GM19023 (cell line): Measurements from ENCODE around the gene C16orf82.
"Not testable (repeated sequence)": the region's sequence is repeated elsewhere in the genome, so short reads cannot be mapped to it uniquely, and the experiment has no call there.

Source experiments
- ATAC-seq: cut with Tn5 transposase; IDR thresholded peaks from one replicate; pipeline ENCODE4 v1.9.1; 2021; ENCODE audit warnings: mild to moderate bottlenecking, moderate library complexity; ENCODE audit not compliant: unreplicated experiment

C16orf82 gene

GRCh38 chr16:27086031-27086430, 19.3 kb downstream of the C16orf82 start:
- ATAC-seq, result not testable (repeated sequence)

- ATAC-seq, result no peak
These were observed 21.5 kb downstream of the C16orf82 start for GRCh38 chr16:27088216-27088615.

- ATAC-seq, result no peak
These were observed 29.6 kb downstream of the C16orf82 start for GRCh38 chr16:27096375-27096774.

- ATAC-seq, result no peak
These were observed 31.1 kb downstream of the C16orf82 start for GRCh38 chr16:27097800-27098230.

DNA sequence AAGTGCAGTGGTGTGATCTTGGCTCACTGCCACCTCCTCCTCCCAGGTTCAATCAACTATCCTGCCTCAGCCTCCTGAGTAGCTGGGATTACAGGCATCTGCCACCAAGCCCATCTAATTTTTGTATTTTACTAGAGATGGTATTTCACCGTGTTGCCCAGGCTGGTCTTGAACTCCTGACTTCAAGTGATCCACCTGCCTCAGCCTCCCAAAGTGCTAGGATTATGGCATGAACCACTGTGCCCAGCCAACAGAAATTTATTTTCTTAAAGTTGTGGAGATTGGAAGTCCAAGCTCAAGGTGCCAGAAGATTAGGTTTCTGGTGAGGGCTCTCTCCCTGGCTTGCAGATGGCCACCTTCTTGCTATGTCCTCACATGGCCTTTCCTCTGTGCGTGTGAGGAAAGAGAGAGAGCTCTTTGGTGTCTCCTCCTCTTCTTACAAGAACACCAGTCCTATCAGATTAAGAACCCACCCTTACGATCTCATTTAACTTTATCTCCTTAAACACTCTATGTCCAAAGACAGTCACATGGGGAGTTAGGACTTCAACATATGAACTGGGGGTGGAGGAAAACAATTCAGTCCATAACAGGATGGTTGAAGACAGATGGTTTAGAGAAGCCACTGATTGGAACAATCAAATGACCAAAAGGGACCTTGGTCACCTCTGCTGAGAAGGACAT, 31.8 kb downstream of the C16orf82 start:
- ATAC-seq, result no peak

GRCh38 chr16:27102701-27103575, 36.2 kb downstream of the C16orf82 start:
- no peak for ATAC-seq

DNA sequence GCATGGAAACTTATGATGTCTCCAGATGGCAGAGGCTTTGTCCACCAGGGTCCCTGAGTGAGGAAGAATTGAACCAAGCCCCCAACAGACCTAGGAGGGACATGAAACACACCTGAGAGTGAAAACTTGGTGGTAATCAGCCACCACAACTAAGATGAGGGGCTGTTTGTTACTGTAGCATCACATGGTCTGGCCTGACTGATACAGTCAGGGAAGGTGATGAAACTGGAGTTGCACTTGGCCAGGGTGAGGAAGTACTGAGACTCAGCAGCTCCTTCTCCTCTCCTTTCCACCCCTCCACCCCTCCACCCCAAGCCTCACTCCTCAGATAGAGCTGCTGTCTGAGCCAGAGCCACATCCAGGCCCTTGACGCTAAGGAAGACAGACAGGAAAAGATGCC, 37.2 kb downstream of the C16orf82 start:
- no peak for ATAC-seq

GRCh38 chr16:27106305-27106704, 39.6 kb downstream of the C16orf82 start:
- ATAC-seq, result no peak

DNA sequence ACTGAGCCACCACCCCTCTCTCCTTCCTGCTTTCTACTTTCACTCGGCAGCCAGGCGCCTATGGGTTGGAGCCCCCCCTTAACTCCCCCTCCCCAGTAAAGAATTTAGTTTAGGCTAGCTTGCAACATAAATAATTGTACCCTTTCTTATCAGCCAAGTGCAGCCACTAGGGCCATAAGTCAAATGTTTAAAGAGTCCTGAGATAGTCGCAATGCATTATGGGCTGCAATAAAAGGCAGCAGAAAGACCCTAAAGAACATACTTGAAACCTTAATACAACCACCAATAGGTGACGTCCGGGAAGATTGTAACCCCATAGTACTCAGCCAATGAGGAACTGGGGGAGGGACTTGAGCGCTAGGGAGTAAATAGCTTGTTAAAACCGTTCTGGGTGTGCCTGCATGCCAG, 40.5 kb downstream of the C16orf82 start:
- no peak for ATAC-seq

DNA sequence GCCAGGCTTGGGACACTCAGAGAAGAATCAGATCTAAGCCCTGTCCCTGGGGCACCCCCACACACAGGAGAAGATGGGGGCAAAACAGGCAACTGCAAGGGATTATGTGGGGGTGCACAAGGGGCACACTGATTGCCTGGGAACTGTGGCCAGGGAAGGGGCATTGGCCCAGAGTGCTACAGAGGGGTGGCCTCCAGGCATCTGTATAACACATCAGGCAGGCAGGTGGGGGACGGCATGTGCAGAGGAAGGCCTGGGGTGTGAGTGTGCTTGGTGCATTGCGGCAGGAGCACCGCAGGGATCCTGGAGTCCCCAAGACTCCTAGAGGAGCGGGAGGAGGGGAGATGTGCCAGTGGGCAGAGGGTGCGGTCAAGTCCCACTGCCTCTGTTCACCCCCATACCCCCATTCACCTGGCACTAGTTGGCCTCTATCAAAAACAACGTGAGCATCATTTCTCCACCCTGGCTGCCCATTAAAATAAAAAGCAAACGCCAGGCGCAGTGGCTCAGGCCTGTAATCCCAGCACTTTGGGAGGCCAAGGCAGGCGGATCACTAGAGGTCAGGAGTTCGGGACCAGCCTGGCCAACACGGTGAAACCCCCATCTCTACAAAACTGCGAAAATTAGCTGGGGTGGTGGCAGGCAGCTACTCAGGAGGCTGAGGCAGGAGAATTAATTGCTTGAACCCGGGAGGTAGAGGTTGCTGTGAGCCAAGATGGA, 41.5 kb downstream of the C16orf82 start:
- no peak for ATAC-seq

DNA sequence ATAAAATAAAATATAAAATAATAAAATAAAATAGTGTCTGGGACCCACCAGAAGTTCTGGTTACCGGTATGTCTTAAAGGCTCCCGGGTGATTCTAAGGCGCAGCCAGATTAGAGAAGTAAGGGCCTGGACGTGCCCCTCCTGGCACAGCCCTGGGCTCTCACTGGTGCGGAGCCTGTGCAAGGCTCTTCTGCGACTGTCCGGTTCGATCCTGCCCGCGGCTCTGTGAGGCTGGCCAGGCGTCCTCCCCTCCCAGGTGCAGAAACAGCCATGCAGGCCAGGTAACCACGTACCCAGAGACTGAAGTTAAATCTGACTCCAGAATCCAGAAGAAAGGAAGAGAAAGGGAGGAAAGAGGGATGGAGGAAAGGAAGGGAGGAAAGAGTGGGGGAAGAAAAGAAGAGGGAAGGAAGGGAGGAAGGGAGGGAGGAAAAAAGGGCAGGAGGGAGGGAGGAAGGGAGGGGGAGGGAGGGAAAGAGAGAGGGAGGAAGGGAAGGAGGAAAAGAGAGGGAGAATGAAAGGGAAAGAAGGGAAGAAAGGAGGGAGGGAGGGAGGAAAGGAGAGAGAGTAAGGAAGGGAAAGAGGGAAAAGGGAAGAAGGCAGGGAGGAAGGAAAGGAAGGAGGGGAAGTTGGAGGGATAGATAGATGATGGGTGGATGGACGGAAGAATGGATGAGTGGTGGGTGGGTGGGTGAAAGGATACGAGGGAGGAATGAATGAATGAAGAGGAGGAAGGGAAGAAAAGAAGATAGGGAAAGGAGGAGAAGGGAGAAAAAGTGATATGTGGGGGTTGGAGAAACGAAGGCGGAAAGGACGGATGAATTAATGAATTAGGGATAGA, 42.3 kb downstream of the C16orf82 start:
- no peak for ATAC-seq

DNA sequence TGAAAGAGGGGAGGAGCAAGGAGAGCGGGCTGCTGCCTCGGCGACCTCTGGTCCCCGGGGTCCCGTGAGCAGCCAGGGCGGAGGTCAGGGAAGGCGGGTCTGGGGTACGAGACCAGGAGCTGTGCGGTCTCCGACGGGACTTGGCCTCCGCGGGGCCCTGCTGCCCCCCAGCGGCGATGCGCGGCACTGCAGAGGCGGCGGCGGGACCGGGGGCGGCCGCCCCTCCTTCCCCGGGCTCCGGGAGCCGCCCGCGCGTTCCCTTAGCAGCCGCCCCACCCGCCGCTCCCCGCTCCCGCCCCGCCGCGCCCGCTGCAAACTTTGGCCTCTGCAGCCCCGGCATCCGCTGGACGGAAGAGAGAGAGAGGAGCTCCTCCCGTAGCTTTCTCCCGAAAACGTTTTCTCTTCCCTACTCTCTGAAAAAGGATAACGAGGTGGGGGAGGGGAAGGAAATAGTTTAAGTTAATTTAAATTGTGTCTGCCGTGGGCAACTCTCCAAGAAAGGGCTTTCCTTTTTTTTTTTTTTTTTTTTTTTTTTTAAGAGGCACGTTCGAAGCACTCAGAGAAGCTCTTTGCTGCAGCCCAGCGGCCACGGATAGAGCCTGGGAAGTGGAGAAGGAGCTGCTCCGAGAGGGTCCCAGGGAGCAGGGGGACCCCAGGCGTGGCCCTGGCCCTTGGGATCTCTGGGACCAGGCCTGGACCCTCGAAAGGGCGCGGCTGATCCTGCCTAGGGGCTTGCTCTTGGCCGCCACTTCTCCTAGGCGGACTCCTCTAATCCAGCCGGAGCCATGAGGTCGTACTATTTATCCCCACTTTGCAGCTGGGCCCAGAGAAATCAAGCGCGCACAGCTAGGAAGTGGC, 43.2 kb downstream of the C16orf82 start:
- no peak for ATAC-seq

DNA sequence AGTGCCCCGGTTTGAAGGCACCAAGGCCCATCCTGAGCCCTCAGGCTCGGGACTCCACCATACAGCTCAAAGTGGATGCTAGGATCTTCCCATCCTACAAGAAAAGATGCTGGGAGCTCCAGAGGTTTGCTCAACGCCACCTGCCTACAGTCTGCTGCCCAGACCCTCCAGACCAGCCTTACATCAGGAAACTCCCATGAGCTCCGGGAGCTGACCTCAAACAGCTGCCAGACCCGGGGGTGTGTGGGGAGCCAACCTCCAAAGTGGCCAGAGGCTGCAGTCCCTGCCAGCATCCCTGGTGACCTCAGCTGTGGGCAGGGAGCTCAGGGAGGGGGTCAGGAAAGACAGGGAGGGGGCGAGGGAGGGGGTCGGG, 43.8 kb downstream of the C16orf82 start:
- no peak for ATAC-seq

GRCh38 chr16:27111486-27111885, 44.8 kb downstream of the C16orf82 start:
- ATAC-seq, result no peak

DNA sequence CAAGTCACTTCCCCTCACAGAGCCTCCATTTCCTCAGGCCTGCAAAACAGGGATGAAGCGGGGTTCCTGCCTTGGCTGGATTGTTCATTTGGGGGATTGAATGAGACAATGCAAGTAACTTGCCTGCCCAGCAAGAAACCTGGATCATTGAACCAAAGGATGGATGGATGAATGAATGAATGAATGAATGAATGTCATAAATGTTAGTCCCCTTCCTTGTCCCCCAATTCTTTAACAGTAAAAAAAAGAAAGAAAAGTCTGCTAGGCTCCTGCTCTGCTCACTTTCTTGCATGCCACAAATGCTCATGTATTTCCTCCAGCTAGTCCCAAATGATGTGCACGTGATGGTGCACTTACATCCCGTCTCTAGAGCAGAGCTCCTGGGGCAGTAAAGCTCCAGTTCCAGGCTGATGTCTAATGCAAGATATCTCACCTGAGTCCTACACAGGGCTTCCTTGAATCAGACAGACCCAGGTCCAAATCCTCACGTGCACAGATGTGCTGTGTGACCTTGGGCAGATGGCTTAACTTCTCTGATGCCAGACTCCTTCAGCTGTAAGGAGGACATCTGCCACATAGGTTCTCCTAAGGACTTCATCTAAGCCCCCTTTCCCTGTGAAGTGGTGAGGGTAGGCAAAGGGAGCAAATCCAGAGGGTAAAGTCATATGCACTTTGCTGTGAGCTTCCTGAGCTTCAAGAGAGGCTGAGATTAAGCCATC, 45.5 kb downstream of the C16orf82 start:
- ATAC-seq, result no peak

DNA sequence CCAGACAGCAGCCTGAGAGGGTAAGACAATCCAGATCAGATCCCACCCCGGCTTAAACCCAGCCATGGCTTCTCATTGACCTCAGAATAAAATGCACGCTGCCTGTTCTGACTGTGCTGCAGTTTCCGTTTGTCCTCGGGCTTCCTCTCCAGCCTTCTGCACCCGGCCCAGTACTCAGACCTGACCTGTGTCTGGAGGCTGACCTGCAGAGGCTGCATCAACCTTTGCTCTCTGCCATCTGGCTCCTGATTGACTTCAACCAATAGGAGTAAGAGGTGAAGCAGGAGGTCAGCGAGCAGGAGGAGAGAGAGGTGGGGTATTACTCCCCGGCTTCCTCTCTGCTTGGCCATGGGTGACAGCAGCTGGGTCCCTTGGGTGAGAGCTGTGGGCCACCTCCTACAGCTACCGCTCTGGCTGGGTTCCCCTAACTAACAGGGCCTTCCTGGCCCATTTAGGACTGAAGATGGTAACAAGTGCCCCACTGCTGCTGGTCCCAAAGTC, 46.7 kb downstream of the C16orf82 start:
- peak; percentile 68 for ATAC-seq

DNA sequence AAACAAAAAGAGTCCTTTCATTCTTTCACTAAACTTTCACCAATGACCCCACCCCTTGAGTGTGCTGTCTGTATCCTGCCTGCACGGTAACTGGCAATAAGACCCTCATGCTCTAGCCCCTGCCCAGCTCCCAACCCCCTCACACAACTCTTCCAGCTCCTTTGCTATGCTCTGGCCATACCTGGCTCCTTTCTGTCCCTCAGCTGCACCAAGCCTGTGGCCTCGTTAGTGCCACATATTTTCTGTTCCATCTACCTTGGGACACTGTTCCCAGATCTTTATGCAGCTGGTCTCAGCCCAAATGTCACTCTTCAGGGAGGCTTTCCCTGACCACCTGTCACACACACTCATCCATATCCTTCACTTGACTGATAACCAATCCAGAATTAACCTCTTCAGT, 47.3 kb downstream of the C16orf82 start:
- ATAC-seq, result no peak

DNA sequence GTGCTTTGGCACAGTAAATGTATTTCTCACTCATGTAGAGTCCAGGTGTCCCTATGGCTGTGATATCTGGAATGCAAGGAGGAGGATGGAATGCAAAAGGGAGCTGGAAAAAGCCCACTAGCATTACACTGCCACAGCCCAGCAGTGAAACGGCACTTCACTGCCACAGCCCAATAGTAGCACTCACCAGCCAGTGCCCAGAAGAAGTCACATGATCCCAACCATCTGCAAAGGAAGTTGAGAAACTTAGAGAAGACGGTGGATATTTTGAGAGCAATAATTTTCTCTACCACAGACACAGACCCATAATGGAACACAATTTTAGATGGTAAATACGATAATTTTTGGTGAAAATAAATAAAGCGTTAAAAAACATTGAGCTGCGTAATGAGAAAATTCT, 51.8 kb downstream of the C16orf82 start:
- ATAC-seq, result no peak
